HG03520 (cell line): ENCODE results near the gene PRDM2.
"Not testable (repeated sequence)": the region's sequence is repeated elsewhere in the genome, so short reads cannot be mapped to it uniquely, and the experiment has no call there.

Source experiments
- ATAC-seq: cut with Tn5 transposase; IDR thresholded peaks from one replicate; pipeline ENCODE4 v1.9.1; 2021; ENCODE audit warnings: mild to moderate bottlenecking, moderate library complexity; ENCODE audit not compliant: unreplicated experiment

PRDM2 gene

GRCh38 chr1:13700521-13701270 is 708 bp downstream of the PRDM2 start:
- peak; percentile 34 for ATAC-seq

GRCh38 chr1:13701271-13701640 is 1.3 kb downstream of the PRDM2 start:
- peak; percentile 26 for ATAC-seq

GRCh38 chr1:13702425-13703127 is 2.6 kb downstream of the PRDM2 start:
- ATAC-seq = peak; percentile 69

- ATAC-seq = no peak
Observed at GRCh38 chr1:13703128-13703513, 3.1 kb downstream of the PRDM2 start.

GRCh38 chr1:13703558-13704490 is 3.8 kb downstream of the PRDM2 start:
- no peak for ATAC-seq

- ATAC-seq = no peak
Observed at GRCh38 chr1:13706046-13706445, 6.1 kb downstream of the PRDM2 start.

- ATAC-seq = no peak
Observed at GRCh38 chr1:13707164-13707563, 7.2 kb downstream of the PRDM2 start.

GRCh38 chr1:13708380-13708982 is 8.5 kb downstream of the PRDM2 start:
- ATAC-seq = no peak

GRCh38 chr1:13710086-13710485 is 10.1 kb downstream of the PRDM2 start:
- no peak for ATAC-seq

- no peak for ATAC-seq
Observed at GRCh38 chr1:13714851-13715250, 14.9 kb downstream of the PRDM2 start.

GRCh38 chr1:13715616-13716287 is 15.8 kb downstream of the PRDM2 start:
- ATAC-seq = not testable (repeated sequence)

GRCh38 chr1:13722808-13723360 is 22.9 kb downstream of the PRDM2 start:
- no peak for ATAC-seq

GRCh38 chr1:13723810-13724209 is 23.8 kb downstream of the PRDM2 start:
- no peak for ATAC-seq

GRCh38 chr1:13725714-13726175 is 25.8 kb downstream of the PRDM2 start:
- ATAC-seq = no peak

- ATAC-seq = no peak
Observed at GRCh38 chr1:13728091-13728715, 28.2 kb downstream of the PRDM2 start.

- ATAC-seq = no peak
Observed at GRCh38 chr1:13730291-13730690, 30.3 kb downstream of the PRDM2 start.

- peak; percentile 88 for ATAC-seq
Observed at GRCh38 chr1:13730751-13731482, 30.9 kb downstream of the PRDM2 start.

GRCh38 chr1:13731897-13732296 is 31.9 kb downstream of the PRDM2 start:
- ATAC-seq = no peak
